Measurements from ENCODE around the gene ALDH16A1.

- TF ChIP-seq CTCF (IDR thresholded peaks at IDR 0.05; ENCODE audit: insufficient read depth, low read length) = no peak
- no peak for TF ChIP-seq REST (IDR thresholded peaks at IDR 0.05; ENCODE audit: insufficient replicate concordance, low read depth)
- TF ChIP-seq SPI1 (IDR thresholded peaks at IDR 0.05; ENCODE audit: borderline replicate concordance, low read depth) = no peak
Observed at GRCh38 chr19:49492573-49493405, 39.8 kb downstream of the ALDH16A1 start.

All from HL-60 (cell line).